ENCODE data around the gene PKP4. TPM values are rescaled to one million over a fixed set of nuclear protein-coding genes. Genes with fewer than 3 reads are reported as not detected.

The PKP4 gene
- total and polyA plus RNA-seq, 7 donors = 14.4 to 41.3 (median 27.5) TPM

DNA sequence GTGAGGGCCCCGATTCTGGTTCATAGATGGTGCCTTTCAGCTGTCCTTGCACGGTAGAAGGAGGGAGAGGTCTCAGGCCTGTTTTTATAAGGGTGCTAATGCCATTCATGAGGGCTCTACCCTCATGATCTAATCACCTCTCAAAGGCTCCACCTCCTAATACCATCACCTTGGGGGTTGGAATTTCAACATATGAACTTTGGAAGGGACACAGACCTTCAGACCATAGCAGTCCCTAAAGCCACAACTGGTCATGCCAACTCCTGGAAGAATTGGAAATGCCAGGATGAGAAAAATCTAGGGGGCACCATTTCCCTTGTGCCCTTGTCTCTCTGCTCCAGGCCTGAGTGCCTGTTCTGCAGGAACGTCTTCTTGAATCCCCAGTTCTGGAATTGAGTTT is 213.5 kb downstream of the PKP4 start:
- H3K4me1 ChIP-seq = no peaks in the 10 kb centered on the region
- H3K36me3 ChIP-seq = peaks cover 0 to 17% (median 0%) of the 10 kb centered on the region in 4 donors
- 94 to 95% methylated on average over 3 of the region's 3 CpGs for WGBS, 2 donors
- H3K27me3 ChIP-seq = no peaks in the 10 kb centered on the region
- intact Hi-C loops (cut with DNase I) = no loop called here
- TF ChIP-seq EP300 (IDR thresholded peaks at IDR 0.05) (no peak), POLR2A (IDR thresholded peaks at IDR 0.05) (no peak), POLR2AphosphoS5 (IDR thresholded peaks at IDR 0.05) (no peak)
- TF ChIP-seq, protein P1, sequence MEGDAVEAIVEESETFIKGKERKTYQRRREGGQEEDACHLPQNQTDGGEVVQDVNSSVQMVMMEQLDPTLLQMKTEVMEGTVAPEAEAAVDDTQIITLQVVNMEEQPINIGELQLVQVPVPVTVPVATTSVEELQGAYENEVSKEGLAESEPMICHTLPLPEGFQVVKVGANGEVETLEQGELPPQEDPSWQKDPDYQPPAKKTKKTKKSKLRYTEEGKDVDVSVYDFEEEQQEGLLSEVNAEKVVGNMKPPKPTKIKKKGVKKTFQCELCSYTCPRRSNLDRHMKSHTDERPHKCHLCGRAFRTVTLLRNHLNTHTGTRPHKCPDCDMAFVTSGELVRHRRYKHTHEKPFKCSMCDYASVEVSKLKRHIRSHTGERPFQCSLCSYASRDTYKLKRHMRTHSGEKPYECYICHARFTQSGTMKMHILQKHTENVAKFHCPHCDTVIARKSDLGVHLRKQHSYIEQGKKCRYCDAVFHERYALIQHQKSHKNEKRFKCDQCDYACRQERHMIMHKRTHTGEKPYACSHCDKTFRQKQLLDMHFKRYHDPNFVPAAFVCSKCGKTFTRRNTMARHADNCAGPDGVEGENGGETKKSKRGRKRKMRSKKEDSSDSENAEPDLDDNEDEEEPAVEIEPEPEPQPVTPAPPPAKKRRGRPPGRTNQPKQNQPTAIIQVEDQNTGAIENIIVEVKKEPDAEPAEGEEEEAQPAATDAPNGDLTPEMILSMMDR (IDR thresholded peaks at IDR 0.05) = no peak
- no peak for DNase-seq
- H3K9me3 ChIP-seq = no peaks in the 10 kb centered on the region
- no peak overlapping the region for H3K4me3 ChIP-seq
- no peak overlapping the region for H3K27ac ChIP-seq

DNA sequence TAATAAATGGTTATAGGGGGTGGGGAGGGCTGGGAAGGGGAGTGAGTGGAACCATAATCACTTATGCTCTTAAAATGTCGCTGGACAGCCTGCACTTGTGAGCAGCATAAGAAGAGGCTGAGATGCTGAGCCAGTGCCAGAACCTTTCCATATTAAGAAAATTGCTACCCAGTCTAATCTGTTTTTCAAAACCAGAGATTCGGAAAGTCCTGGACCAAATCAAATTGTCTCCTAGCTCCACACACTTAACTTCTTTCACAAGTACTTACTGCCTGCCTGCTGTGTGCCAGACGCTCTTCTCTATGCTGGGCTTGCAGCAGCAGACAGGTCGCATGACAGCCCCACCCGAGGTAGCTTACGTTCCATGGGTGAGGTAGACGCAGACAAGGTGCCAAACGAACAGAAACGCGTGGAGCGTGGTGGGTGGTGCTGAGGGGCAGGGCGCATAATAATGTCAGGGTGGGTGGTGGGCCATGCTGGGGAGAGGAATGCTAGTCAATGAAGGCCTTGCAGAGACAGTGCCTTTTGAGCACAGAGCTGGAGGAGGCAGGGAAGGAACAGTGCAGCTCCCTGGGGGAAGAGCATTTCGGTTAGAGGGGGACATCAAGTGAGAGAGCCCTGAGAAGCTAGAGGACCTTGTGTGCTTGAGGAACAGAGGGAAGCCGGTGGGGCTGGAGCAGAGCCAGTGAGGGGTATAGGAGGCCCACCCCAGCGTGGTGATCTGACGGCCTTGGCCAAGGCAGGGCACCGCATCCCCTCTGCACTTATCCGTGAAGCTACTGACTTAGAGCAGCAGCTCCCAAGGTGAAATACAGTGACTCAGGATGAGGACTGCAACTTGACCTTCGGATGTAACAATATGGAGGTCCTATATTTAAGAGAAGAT is 214.9 kb downstream of the PKP4 start:
- Histone ChIP-seq H3K36me3 (peaks cover 0 to 30% (median 8%) of the 10 kb centered on the region in 4 donors), H3K4me3 (no peak overlapping the region), H3K9me3 (no peaks in the 10 kb centered on the region), H3K27me3 (no peaks in the 10 kb centered on the region), H3K4me1 (no peaks in the 10 kb centered on the region), H3K27ac (no peak overlapping the region)
- intact Hi-C loops (cut with DNase I) = no loop called here
- no peak for TF ChIP-seq POLR2A (IDR thresholded peaks at IDR 0.05)
- TF ChIP-seq, protein P1 (IDR thresholded peaks at IDR 0.05) = no peak
- no peak for DNase-seq
- 93 to 95% methylated on average over 19 of the region's 19 CpGs for WGBS, 2 donors

DNA sequence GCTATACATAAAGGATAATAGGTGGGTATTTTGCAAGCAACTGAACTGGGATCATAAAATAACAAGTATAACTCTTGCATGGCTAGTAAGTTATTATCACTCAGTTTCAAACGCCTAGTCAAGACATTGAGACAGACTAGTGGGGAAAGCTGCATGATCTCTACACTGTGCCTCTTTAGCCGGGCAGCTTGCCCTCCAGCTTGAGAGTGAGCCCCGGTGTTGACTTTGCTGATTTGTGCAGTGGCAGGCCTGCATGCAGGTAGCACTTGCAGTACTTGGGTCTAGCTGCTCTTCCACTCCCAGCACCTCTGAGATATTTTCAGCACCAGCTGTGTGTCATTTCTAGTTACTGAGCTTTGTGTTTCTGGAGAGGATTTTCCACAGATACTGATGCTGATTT is 219.5 kb downstream of the PKP4 start:
- Histone ChIP-seq H3K36me3 (peaks cover 0 to 60% (median 22%) of the 10 kb centered on the region in 4 donors), H3K27me3 (no peaks in the 10 kb centered on the region), H3K27ac (no peak overlapping the region), H3K4me1 (no peaks in the 10 kb centered on the region), H3K4me3 (no peak overlapping the region), H3K9me3 (no peaks in the 10 kb centered on the region)
- 91 to 95% methylated on average over 3 of the region's 3 CpGs for WGBS, 2 donors
- TF ChIP-seq, protein P1 (IDR thresholded peaks at IDR 0.05) = no peak
- TF ChIP-seq POLR2A (IDR thresholded peaks at IDR 0.05) = no peak
- TF ChIP-seq EP300 (IDR thresholded peaks at IDR 0.05) = no peak
- no peak for TF ChIP-seq POLR2AphosphoS5 (IDR thresholded peaks at IDR 0.05)
- DNase-seq = no peak
- intact Hi-C loops (cut with DNase I) = no loop called here

DNA sequence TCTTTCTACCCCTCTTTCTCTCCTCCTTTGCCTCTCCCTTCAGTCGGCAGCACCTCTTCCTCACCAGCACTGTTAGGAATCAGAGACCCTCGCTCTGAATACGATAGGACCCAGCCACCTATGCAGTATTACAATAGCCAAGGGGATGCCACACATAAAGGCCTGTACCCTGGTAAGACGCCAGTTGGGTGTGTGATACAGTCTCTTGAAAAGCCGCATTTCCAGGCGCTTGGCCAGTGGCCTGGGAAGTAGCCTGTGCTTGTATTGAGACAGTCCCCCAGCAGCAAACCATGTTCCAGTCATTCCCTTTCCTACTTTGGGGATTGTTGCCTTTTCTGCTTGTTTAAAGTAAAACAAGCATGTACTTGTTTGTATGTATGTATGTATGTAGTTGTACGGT is 219.9 kb downstream of the PKP4 start:
- Histone ChIP-seq H3K4me1 (no peaks in the 10 kb centered on the region), H3K27me3 (no peaks in the 10 kb centered on the region), H3K27ac (no peak overlapping the region), H3K36me3 (peaks cover 0 to 60% (median 22%) of the 10 kb centered on the region in 4 donors), H3K4me3 (no peak overlapping the region), H3K9me3 (no peaks in the 10 kb centered on the region)
- TF ChIP-seq, protein P1 (IDR thresholded peaks at IDR 0.05) = no peak
- no peak for TF ChIP-seq POLR2AphosphoS5 (IDR thresholded peaks at IDR 0.05)
- 95% methylated on average over 7 of the region's 7 CpGs for WGBS, 2 donors
- DNase-seq = no peak
- intact Hi-C loops (cut with DNase I) = no loop called here
